Measurements from ENCODE around the gene KSR1.

GRCh38 chr17:27414271-27414670, 42.0 kb upstream of the KSR1 start:
- TF ChIP-seq EZH2 (IDR thresholded peaks at IDR 0.05) (no peak), POLR2AphosphoS5 (IDR thresholded peaks at IDR 0.05; ENCODE audit: borderline replicate concordance, low read depth, low read length) (no peak), FOXP2 (optimal IDR thresholded peaks at IDR 0.05; ENCODE audit: control extremely low read depth, extremely low read length, insufficient read depth) (no peak)
